Measurements from ENCODE around the gene CBARP. TPM values are rescaled to one million over a fixed set of nuclear protein-coding genes. Genes with fewer than 3 reads are reported as not detected.

The CBARP gene
- total and polyA plus RNA-seq, 2 of the 13 experiments (the other 11 are each of a cell fraction or from before 2014, with no cell fraction given) = 1.2 to 1.4 TPM

DNA sequence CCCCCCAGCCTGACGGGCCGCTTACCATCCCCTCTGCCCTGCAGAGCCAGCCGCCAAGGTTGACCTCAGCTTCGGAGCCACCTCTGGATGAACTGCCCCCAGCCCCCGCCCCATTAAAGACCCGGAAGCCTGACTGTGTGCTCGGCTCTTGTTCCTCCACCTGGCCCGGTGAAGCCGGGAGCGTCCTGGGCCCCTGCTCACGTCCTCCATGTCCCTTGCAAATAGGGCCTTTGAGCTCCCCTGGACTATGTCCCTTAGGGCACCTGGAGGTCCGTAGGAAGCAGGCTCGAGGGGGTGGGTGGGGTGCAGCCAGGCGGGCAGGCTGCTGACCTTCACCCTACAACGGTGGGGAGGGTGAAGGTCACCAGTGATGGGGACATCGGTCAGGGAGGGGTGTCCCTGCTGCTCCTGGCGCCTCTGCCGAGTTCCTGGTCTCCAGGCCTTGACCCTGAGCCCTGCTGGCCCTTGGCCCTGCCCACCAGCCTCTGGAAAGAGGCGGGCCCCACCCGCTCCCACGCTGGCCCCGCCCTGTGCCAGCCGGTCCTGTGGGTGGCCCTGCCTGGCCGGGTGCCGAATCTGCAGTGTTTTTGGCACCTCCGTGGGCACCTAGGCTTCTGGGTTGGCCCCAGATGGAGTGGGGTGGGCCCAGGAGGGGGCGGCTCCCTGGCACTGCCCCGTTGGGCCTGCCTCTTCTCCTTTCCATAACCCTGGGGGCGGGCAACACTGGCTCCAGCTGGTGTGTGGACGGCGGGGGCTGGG, 7.1 kb upstream of the CBARP start (continued):
- TF ChIP-seq, protein P1, sequence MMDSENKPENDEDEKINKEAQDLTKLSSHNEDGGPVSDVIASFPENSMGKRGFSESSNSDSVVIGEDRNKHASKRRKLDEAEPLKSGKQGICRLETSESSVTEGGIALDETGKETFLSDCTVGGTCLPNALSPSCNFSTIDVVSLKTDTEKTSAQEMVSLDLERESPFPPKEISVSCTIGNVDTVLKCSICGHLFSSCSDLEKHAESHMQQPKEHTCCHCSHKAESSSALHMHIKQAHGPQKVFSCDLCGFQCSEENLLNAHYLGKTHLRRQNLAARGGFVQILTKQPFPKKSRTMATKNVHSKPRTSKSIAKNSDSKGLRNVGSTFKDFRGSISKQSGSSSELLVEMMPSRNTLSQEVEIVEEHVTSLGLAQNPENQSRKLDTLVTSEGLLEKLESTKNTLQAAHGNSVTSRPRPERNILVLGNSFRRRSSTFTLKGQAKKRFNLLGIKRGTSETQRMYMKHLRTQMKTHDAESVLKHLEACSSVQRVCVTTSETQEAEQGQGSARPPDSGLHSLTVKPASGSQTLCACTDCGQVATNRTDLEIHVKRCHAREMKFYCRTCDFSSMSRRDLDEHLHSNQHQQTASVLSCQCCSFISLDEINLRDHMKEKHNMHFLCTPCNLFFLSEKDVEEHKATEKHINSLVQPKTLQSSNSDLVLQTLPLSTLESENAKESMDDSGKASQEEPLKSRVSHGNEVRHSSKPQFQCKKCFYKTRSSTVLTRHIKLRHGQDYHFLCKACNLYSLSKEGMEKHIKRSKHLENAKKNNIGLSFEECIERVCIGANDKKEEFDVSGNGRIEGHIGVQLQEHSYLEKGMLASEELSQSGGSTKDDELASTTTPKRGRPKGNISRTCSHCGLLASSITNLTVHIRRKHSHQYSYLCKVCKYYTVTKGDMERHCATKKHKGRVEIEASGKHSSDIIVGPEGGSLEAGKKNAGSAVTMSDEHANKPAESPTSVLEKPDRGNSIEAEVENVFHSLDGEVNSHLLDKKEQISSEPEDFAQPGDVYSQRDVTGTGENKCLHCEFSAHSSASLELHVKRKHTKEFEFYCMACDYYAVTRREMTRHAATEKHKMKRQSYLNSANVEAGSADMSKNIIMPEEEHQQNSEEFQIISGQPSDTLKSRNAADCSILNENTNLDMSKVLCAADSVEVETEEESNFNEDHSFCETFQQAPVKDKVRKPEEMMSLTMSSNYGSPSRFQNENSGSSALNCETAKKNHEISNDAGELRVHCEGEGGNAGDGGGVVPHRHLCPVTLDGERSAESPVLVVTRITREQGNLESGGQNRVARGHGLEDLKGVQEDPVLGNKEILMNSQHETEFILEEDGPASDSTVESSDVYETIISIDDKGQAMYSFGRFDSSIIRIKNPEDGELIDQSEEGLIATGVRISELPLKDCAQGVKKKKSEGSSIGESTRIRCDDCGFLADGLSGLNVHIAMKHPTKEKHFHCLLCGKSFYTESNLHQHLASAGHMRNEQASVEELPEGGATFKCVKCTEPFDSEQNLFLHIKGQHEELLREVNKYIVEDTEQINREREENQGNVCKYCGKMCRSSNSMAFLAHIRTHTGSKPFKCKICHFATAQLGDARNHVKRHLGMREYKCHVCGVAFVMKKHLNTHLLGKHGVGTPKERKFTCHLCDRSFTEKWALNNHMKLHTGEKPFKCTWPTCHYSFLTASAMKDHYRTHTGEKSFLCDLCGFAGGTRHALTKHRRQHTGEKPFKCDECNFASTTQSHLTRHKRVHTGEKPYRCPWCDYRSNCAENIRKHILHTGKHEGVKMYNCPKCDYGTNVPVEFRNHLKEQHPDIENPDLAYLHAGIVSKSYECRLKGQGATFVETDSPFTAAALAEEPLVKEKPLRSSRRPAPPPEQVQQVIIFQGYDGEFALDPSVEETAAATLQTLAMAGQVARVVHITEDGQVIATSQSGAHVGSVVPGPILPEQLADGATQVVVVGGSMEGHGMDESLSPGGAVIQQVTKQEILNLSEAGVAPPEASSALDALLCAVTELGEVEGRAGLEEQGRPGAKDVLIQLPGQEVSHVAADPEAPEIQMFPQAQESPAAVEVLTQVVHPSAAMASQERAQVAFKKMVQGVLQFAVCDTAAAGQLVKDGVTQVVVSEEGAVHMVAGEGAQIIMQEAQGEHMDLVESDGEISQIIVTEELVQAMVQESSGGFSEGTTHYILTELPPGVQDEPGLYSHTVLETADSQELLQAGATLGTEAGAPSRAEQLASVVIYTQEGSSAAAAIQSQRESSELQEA (CRISPR knock-in tag; IDR thresholded peaks at IDR 0.05; ENCODE audit: not compliant biosample characterization) = no peak
- TF ChIP-seq ZNF607 (CRISPR knock-in tag; IDR thresholded peaks at IDR 0.05; ENCODE audit: borderline replicate concordance) (peak; percentile 53), EP300 (IDR thresholded peaks at IDR 0.05; ENCODE audit: low read depth in 2 of 2, low read length in 2 of 2) (peak in 1 of 2 experiments; percentile 81; a peak in 2 of 4 replicates), EP300 (CRISPR knock-in tag; IDR thresholded peaks at IDR 0.05; ENCODE audit: borderline replicate concordance) (peak; percentile 80), ZFP36L2 (CRISPR knock-in tag; IDR thresholded peaks at IDR 0.05) (no peak), ZFP82 (CRISPR knock-in tag; IDR thresholded peaks at IDR 0.05; ENCODE audit: borderline replicate concordance) (no peak; the same call in 1 of the 2 replicates), AKAP8 (CRISPR knock-in tag; IDR thresholded peaks at IDR 0.05) (peak; percentile 93), STAG1 (CRISPR knock-in tag; IDR thresholded peaks at IDR 0.05) (no peak), MED1 (CRISPR knock-in tag; IDR thresholded peaks at IDR 0.05) (peak; percentile 97), ZSCAN30 (CRISPR knock-in tag; IDR thresholded peaks at IDR 0.05) (no peak), ZC3H4 (CRISPR knock-in tag; IDR thresholded peaks at IDR 0.05; ENCODE audit: borderline replicate concordance) (no peak), NR2C2 (CRISPR knock-in tag; IDR thresholded peaks at IDR 0.05; ENCODE audit: borderline replicate concordance) (peak; percentile 97)
- TF ChIP-seq, protein P2, sequence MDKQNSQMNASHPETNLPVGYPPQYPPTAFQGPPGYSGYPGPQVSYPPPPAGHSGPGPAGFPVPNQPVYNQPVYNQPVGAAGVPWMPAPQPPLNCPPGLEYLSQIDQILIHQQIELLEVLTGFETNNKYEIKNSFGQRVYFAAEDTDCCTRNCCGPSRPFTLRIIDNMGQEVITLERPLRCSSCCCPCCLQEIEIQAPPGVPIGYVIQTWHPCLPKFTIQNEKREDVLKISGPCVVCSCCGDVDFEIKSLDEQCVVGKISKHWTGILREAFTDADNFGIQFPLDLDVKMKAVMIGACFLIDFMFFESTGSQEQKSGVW (CRISPR knock-in tag; IDR thresholded peaks at IDR 0.05; ENCODE audit: borderline replicate concordance) = no peak
- TF ChIP-seq, protein P3, sequence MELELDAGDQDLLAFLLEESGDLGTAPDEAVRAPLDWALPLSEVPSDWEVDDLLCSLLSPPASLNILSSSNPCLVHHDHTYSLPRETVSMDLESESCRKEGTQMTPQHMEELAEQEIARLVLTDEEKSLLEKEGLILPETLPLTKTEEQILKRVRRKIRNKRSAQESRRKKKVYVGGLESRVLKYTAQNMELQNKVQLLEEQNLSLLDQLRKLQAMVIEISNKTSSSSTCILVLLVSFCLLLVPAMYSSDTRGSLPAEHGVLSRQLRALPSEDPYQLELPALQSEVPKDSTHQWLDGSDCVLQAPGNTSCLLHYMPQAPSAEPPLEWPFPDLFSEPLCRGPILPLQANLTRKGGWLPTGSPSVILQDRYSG (CRISPR knock-in tag; IDR thresholded peaks at IDR 0.05) = no peak
